ENCODE measurements around the gene ANKHD1. TPM values are rescaled to one million over a fixed set of nuclear protein-coding genes. Genes with fewer than 3 reads are reported as not detected.
A peak's percentile ranks its signal among the peaks of the same experiment; 100 is the strongest.
"Not testable (repeated sequence)": the region's sequence is repeated elsewhere in the genome, so short reads cannot be mapped to it uniquely, and the experiment has no call there.

The ANKHD1 gene
- total RNA-seq, 1 experiment from 2014 or later, result 63.7 TPM

DNA sequence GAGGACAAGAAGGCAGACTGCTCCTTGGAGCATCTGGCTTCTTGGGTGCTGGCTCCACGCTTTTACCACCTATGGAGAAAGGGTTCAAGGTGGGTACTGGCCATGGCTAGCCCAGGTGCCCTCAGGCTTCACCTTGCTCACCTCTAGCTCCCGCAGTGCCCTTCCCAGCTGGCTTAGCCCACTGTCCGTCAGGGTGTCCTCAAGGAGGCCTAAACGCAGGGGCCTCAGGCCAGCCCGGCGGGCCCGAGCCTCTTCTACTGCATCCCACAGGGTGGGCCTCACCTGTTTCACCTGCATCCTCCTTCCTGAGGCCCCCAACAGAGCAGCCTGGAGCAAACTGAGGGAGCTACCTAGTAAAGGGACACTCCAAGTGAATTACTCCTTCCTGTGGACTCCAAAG is 172.1 kb downstream of the ANKHD1 start:
- Histone ChIP-seq H3K27me3 (replicated peaks) (no peaks in the 10 kb centered on the region), H3K36me3 (peaks cover 18% of the 10 kb centered on the region), H3K27ac (peak overlapping the region; percentile 54), H3K4me3 (no peak overlapping the region), H3K9me3 (replicated peaks) (no peaks in the 10 kb centered on the region), H3K4me1 (replicated peaks) (peaks cover 48% of the 10 kb centered on the region)
- no peak for DNase-seq (ENCODE audit: low read depth in 1 of 2, low spot score in 2 of 2)

DNA sequence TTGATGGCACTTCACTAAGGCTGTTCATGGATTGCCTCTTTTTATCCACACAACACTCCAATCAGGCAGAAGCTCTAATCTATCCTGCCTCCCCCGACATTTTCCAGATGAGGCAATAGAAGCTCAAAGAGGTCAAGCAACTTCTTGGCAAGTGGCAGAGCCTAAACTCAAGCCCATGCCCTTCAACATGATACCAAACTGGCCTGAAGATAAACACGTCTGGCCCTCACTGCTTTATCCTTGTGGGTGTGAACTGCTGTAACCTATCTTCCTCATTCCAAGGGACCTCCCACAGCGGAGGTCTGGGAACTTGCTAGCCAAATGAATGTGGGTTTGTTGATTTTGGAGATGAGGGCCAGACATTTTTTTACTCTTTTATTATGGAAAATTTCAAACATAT is 172.5 kb downstream of the ANKHD1 start:
- H3K36me3 ChIP-seq, result peaks cover 13% of the 10 kb centered on the region
- H3K27ac ChIP-seq, result peak overlapping the region; percentile 54
- DNase-seq (ENCODE audit: low read depth in 1 of 2, low spot score in 2 of 2), result peak; percentile 90 to 93
- peaks cover 48% of the 10 kb centered on the region for H3K4me1 ChIP-seq (replicated peaks)
- no peaks in the 10 kb centered on the region for H3K9me3 ChIP-seq (replicated peaks)
- no peaks in the 10 kb centered on the region for H3K27me3 ChIP-seq (replicated peaks)
- H3K4me3 ChIP-seq, result no peak overlapping the region

DNA sequence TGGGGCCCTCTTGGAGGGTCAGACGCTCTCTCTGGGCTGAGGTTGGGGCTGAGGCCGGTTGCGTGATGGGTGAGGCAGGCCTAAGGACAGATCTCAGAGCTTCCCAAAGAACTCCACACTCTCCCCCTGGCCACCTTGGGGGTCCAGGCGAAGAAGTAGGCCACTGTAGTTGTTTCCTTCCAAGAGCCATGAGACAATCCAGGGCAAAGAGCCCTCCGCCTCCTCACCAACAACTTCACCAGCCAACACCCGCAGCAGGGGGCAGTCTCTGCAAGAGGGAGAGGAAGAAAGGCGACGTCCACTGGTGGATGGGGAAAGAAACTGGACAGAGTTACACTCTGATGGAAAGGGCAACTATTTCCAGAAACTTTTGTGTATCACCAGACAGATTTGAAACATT is 173.7 kb downstream of the ANKHD1 start:
- H3K4me3 ChIP-seq, result no peak overlapping the region
- H3K27ac ChIP-seq, result peak overlapping the region; percentile 54; the same call in 1 of the 2 replicates
- no peaks in the 10 kb centered on the region for H3K9me3 ChIP-seq (replicated peaks)
- H3K36me3 ChIP-seq, result peaks cover 5% of the 10 kb centered on the region
- H3K4me1 ChIP-seq (replicated peaks), result peaks cover 48% of the 10 kb centered on the region
- no peaks in the 10 kb centered on the region for H3K27me3 ChIP-seq (replicated peaks)
- peak in 1 of 2 experiments; percentile 45 for DNase-seq (ENCODE audit: low read depth in 1 of 2, low spot score in 2 of 2)

DNA sequence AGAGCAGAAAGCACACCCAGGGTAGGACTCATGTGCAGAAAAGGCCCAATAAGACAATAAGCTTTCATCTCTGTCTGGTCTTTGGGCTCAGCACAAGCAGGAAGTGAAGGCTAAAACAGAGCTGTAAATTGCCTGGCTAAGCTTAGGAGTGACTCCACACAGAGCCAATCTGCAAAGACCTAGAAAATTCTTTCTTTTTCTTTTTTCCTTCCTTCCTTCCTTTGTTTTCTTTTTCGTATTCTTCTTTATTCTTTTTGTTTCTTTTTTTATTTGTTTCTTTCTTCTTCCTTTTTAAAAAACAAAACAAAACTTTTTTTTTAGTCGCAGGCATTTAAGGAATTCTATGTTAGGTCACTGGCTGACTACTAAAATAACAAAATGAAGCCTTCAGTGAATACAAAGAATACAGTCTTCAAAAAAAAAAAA is 175.2 kb downstream of the ANKHD1 start:
- Histone ChIP-seq H3K27ac (peak overlapping the region; percentile 86), H3K9me3 (replicated peaks) (no peaks in the 10 kb centered on the region), H3K27me3 (replicated peaks) (no peaks in the 10 kb centered on the region), H3K4me1 (replicated peaks) (peaks cover 48% of the 10 kb centered on the region), H3K4me3 (no peak overlapping the region), H3K36me3 (no peaks in the 10 kb centered on the region)
- DNase-seq (ENCODE audit: low read depth in 1 of 2, low spot score in 2 of 2), result peak in 1 of 2 experiments; percentile 94

DNA sequence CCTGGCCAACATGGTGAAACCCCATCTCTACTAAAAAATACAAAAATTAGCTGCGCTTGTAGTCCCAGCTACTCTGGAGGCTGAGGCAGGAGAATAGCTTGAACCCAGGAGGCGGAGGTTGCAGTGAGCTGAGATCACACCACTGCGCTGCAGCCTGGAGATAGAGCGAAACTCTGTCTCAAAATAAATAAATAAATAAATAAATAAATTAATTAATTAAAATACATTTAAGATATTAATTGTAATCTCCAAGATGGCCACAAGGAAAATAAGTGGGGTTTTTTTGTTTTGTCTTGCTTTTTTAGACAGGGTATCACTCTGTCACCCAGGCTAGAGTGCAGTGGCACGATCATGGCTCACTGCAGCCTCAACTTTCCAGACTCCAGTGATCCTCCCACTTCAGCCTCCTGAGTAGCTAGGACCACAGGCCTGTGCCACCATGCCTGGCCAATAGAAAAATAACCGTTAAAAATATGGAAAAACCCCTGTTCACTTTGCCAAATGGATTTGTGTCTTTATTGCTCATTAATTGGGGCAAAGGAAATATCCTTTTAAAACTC is 177.6 kb downstream of the ANKHD1 start:
- H3K27me3 ChIP-seq (replicated peaks); H3K4me3 ChIP-seq; H3K36me3 ChIP-seq; H3K9me3 ChIP-seq (replicated peaks); H3K27ac ChIP-seq; DNase-seq (ENCODE audit: low read depth in 1 of 2, low spot score in 2 of 2): not testable (repeated sequence)
- peaks cover 35% of the 10 kb centered on the region for H3K4me1 ChIP-seq (replicated peaks)

DNA sequence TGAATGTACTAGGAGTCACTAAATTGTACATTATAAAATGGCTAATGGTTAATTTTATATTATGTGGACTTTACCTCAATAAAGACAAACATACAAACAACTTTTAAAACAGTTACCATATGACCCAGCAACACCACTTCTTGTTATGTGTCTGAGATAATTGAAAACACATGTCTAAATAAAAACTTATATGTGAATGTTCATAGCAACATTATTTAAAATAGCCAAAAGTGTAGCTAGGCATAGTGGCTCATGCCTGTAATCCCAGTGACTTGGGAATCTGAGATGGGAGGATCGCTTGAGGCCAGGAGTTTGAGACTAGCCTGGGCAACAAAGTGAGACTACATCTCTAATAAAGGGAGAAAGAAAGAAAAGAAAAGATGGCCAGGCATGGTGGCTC is 185.9 kb downstream of the ANKHD1 start:
- H3K4me1 ChIP-seq (replicated peaks), result peaks cover 37% of the 10 kb centered on the region
- H3K27ac ChIP-seq, result no peak overlapping the region
- no peak for DNase-seq (ENCODE audit: low read depth in 1 of 2, low spot score in 2 of 2)
- H3K9me3 ChIP-seq (replicated peaks), result no peaks in the 10 kb centered on the region
- H3K27me3 ChIP-seq (replicated peaks), result no peaks in the 10 kb centered on the region
- H3K4me3 ChIP-seq, result no peak overlapping the region
- no peaks in the 10 kb centered on the region for H3K36me3 ChIP-seq

DNA sequence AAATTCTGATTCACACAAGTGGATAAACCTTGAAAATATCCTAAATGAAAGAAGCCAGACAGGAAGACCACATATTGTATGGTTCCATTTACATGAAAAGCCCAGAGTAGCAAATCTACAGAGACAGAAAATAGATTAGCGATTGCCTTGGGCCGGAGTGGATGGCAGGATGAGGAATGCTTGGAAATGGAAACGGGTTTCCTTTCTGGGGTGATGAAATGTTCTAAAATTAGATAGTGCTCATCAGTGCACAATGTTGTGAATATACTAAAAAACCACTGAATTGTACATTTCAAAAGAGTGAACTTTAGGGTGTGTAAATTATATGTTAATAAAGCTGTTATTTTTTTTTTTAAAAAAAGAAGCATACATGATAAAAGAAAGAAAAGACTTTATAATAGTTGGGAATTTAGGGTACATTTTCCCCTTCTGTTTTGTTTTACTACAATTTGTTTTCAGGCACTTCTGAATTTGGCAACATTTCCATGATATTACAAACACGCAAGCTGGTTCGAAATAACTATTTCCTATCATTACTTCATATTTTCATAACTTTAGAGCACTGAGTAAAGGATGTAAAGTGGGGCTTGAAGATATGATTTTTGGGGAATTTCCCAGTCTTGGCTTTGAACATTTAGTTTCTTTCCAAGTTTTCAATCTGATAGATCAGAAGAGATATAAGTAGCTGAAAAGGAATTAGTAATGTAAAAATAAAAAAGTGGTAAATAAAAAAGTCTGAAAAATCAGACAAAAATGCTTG is 186.9 kb downstream of the ANKHD1 start:
- Histone ChIP-seq H3K9me3 (replicated peaks) (no peaks in the 10 kb centered on the region), H3K4me3 (no peak overlapping the region), H3K36me3 (no peaks in the 10 kb centered on the region), H3K4me1 (replicated peaks) (peaks cover 37% of the 10 kb centered on the region), H3K27me3 (replicated peaks) (no peaks in the 10 kb centered on the region), H3K27ac (peak overlapping the region; percentile 38)
- no peak for DNase-seq (ENCODE audit: low read depth in 1 of 2, low spot score in 2 of 2)

Other genes with a start within 250 kb of the ANKHD1 start
- gene CYSTM1, start 226.6 kb upstream of the ANKHD1 start, total RNA-seq (2014; rRNA removed; shearing (Covaris generic)), result 12.6 and 17.5 TPM in 2 replicates
- 200 and 218 TPM in 2 replicates for gene PFDN1, start 98.7 kb upstream of the ANKHD1 start, total RNA-seq (2014; rRNA removed; shearing (Covaris generic))
- gene HBEGF, start 55.2 kb upstream of the ANKHD1 start, total RNA-seq (2014; rRNA removed; shearing (Covaris generic)), result 44.2 and 46.9 TPM in 2 replicates
- gene SLC4A9, start 41.6 kb upstream of the ANKHD1 start, total RNA-seq (2014; rRNA removed; shearing (Covaris generic)), result not detected in 2 replicates
- gene EIF4EBP3, start 145.8 kb downstream of the ANKHD1 start, total RNA-seq (2014; rRNA removed; shearing (Covaris generic)), result 1.4 TPM in 1 of 2 replicates, not detected in the other
- gene SRA1, start 155.6 kb downstream of the ANKHD1 start, total RNA-seq (2014; rRNA removed; shearing (Covaris generic)), result 76.0 and 81.9 TPM in 2 replicates
- 12.0 and 16.2 TPM in 2 replicates for gene APBB3, start 162.8 kb downstream of the ANKHD1 start, total RNA-seq (2014; rRNA removed; shearing (Covaris generic))
- gene SLC35A4, start 163.0 kb downstream of the ANKHD1 start, total RNA-seq (2014; rRNA removed; shearing (Covaris generic)), result 56.7 and 65.8 TPM in 2 replicates
- gene CD14, start 231.3 kb downstream of the ANKHD1 start, total RNA-seq (2014; rRNA removed; shearing (Covaris generic)), result 7.6 and 10.3 TPM in 2 replicates
- gene TMCO6, start 237.6 kb downstream of the ANKHD1 start, total RNA-seq (2014; rRNA removed; shearing (Covaris generic)), result 17.9 and 100 TPM in 2 replicates
- gene NDUFA2, start 245.8 kb downstream of the ANKHD1 start, total RNA-seq (2014; rRNA removed; shearing (Covaris generic)), result 125 and 176 TPM in 2 replicates
- gene IK, start 246.0 kb downstream of the ANKHD1 start, total RNA-seq (2014; rRNA removed; shearing (Covaris generic)), result 130 and 154 TPM in 2 replicates

Measured in SJSA1 (cell line).